SU-DHL-6 (cell line): ENCODE data around the gene RAB44.

Experiments used
- EZH2phosphoT487 ChIP-seq: fragments of 200-600 bp; sonication (generic), shearing (Covaris generic); conservative IDR thresholded peaks from 2 replicates; pipeline ENCODE4 v1.6.1; 2018; ENCODE audit warnings: mild to moderate bottlenecking, antibody characterized with exemption, low read length, moderate library complexity, mixed read lengths
- TF ChIP-seq, protein P1 (sequence below): fragments of 200-600 bp; sonication (generic); IDR thresholded peaks from one replicate; pipeline ENCODE4 v1.5.1; 2017; ENCODE audit warnings: antibody characterized with exemption, mild to moderate bottlenecking, low read length, moderate library complexity; ENCODE audit not compliant: insufficient read depth, poor library complexity, severe bottlenecking

DNA sequence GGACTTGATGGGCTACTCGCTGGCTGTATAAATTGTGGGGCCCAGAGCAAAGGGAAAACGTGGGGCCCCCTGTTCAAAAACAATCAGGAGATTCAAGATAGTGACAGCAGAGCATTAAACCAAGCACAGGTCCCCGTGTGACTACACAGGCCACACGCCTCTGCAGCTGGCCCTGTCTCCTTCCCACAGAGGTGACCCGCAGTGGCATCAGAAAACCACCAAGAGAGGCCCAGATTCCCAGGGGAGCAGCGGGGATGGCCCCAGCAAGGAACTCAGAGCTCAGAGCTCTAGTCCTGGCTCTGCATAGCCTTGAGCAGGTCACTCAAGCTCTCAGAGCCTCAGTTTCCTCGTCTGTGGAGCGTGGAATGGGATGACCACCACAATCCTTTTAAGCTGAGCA, 84.0 kb downstream of the RAB44 start:
- no peak for TF ChIP-seq EZH2phosphoT487
- TF ChIP-seq, protein P1, sequence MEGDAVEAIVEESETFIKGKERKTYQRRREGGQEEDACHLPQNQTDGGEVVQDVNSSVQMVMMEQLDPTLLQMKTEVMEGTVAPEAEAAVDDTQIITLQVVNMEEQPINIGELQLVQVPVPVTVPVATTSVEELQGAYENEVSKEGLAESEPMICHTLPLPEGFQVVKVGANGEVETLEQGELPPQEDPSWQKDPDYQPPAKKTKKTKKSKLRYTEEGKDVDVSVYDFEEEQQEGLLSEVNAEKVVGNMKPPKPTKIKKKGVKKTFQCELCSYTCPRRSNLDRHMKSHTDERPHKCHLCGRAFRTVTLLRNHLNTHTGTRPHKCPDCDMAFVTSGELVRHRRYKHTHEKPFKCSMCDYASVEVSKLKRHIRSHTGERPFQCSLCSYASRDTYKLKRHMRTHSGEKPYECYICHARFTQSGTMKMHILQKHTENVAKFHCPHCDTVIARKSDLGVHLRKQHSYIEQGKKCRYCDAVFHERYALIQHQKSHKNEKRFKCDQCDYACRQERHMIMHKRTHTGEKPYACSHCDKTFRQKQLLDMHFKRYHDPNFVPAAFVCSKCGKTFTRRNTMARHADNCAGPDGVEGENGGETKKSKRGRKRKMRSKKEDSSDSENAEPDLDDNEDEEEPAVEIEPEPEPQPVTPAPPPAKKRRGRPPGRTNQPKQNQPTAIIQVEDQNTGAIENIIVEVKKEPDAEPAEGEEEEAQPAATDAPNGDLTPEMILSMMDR: no peak
